ENCODE measurements around the gene PDE8B. TPM values are rescaled to one million over a fixed set of nuclear protein-coding genes. Genes with fewer than 3 reads are reported as not detected.

The PDE8B gene
- polyA plus RNA-seq, 1 experiment, result 0.02 TPM

GRCh38 chr5:77424921-77425320, 214.4 kb downstream of the PDE8B start:
- TF ChIP-seq CTCF (IDR thresholded peaks at IDR 0.05; ENCODE audit: low read depth, low read length), result no peak
- Histone ChIP-seq H3K4me3 (ENCODE audit: low read depth, low read length) (no peak overlapping the region), H3K27me3 (ENCODE audit: control insufficient read depth, insufficient read depth, low read length) (no peaks in the 10 kb centered on the region), H3K27ac (ENCODE audit: low read depth, low read length) (no peak overlapping the region), H3K9me3 (ENCODE audit: control insufficient read depth, insufficient read depth, low read length) (no peaks in the 10 kb centered on the region)
- POLR2A ChIA-PET, result no interaction called here
- no peak for DNase-seq (ENCODE audit: low read depth, low spot score)
- CTCF ChIA-PET, result interaction anchor here (3.1 to 3.4 kb wide), 2 partner anchors 68 to 280 kb away, joined by 10 to 16 read pairs; partner anchors contain the start of gene WDR41

GRCh38 chr5:77425420-77425819, 214.9 kb downstream of the PDE8B start:
- no peak for TF ChIP-seq CTCF (IDR thresholded peaks at IDR 0.05; ENCODE audit: low read depth, low read length)
- Histone ChIP-seq H3K4me3 (ENCODE audit: low read depth, low read length) (no peak overlapping the region), H3K9me3 (ENCODE audit: control insufficient read depth, insufficient read depth, low read length) (no peaks in the 10 kb centered on the region), H3K27me3 (ENCODE audit: control insufficient read depth, insufficient read depth, low read length) (no peaks in the 10 kb centered on the region), H3K27ac (ENCODE audit: low read depth, low read length) (no peak overlapping the region)
- POLR2A ChIA-PET, result no interaction called here
- no peak for DNase-seq (ENCODE audit: low read depth, low spot score)
- CTCF ChIA-PET, result interaction anchor here (2.0 to 3.4 kb wide), 3 partner anchors 11 to 280 kb away, joined by 9 to 16 read pairs (median 10); partner anchors contain the start of gene WDR41

- POLR2A ChIA-PET, result interaction anchor here (0.7 kb wide), 1 partner anchor 66 kb away, joined by 3 read pairs; the partner anchor contains the start of gene WDR41
- CTCF ChIA-PET, result interaction anchor here (0.6 to 3.4 kb wide), 6 partner anchors 10 to 297 kb away, joined by 4 to 16 read pairs (median 9); partner anchors contain the start of gene WDR41
- no peak overlapping the region for H3K27ac ChIP-seq (ENCODE audit: low read depth, low read length)
- no peak for TF ChIP-seq CTCF (IDR thresholded peaks at IDR 0.05; ENCODE audit: low read depth, low read length)
- no peak for DNase-seq (ENCODE audit: low read depth, low spot score)
- H3K27me3 ChIP-seq (ENCODE audit: control insufficient read depth, insufficient read depth, low read length), result no peaks in the 10 kb centered on the region
- H3K4me3 ChIP-seq (ENCODE audit: low read depth, low read length), result no peak overlapping the region
- no peaks in the 10 kb centered on the region for H3K9me3 ChIP-seq (ENCODE audit: control insufficient read depth, insufficient read depth, low read length)
Observed at GRCh38 chr5:77425998-77426659, 215.6 kb downstream of the PDE8B start.

GRCh38 chr5:77426670-77427069, 216.2 kb downstream of the PDE8B start:
- ChIA-PET POLR2A (interaction anchor here (0.7 kb wide), 1 partner anchor 65 kb away, joined by 3 read pairs; the partner anchor contains the start of gene WDR41), CTCF (interaction anchor here (0.6 to 3.4 kb wide), 7 partner anchors 10 to 300 kb away, joined by 3 to 16 read pairs (median 9); partner anchors contain the start of gene WDR41)
- H3K9me3 ChIP-seq (ENCODE audit: control insufficient read depth, insufficient read depth, low read length), result no peaks in the 10 kb centered on the region
- H3K4me3 ChIP-seq (ENCODE audit: low read depth, low read length), result no peak overlapping the region
- peak; percentile 23 for DNase-seq (ENCODE audit: low read depth, low spot score)
- no peak for TF ChIP-seq CTCF (IDR thresholded peaks at IDR 0.05; ENCODE audit: low read depth, low read length)
- H3K27me3 ChIP-seq (ENCODE audit: control insufficient read depth, insufficient read depth, low read length), result no peaks in the 10 kb centered on the region
- H3K27ac ChIP-seq (ENCODE audit: low read depth, low read length), result no peak overlapping the region

GRCh38 chr5:77427998-77428397, 217.5 kb downstream of the PDE8B start:
- POLR2A ChIA-PET, result no interaction called here
- no peak for TF ChIP-seq CTCF (IDR thresholded peaks at IDR 0.05; ENCODE audit: low read depth, low read length)
- CTCF ChIA-PET, result interaction anchor here (1.1 to 3.1 kb wide), 3 partner anchors 10 to 342 kb away, joined by 3 to 16 read pairs (median 3); no protein-coding TSS in a partner anchor
- no peak for DNase-seq (ENCODE audit: low read depth, low spot score)
- Histone ChIP-seq H3K27me3 (ENCODE audit: control insufficient read depth, insufficient read depth, low read length) (no peaks in the 10 kb centered on the region), H3K4me3 (ENCODE audit: low read depth, low read length) (no peak overlapping the region), H3K27ac (ENCODE audit: low read depth, low read length) (no peak overlapping the region), H3K9me3 (ENCODE audit: control insufficient read depth, insufficient read depth, low read length) (no peaks in the 10 kb centered on the region)
